ENCODE results near the gene AGAP1. TPM values are rescaled to one million over a fixed set of nuclear protein-coding genes. Genes with fewer than 3 reads are reported as not detected.

Gene AGAP1
- total RNA-seq, 4 donors from 2014 or later, result 13.7 to 18.5 (median 17.1) TPM

DNA sequence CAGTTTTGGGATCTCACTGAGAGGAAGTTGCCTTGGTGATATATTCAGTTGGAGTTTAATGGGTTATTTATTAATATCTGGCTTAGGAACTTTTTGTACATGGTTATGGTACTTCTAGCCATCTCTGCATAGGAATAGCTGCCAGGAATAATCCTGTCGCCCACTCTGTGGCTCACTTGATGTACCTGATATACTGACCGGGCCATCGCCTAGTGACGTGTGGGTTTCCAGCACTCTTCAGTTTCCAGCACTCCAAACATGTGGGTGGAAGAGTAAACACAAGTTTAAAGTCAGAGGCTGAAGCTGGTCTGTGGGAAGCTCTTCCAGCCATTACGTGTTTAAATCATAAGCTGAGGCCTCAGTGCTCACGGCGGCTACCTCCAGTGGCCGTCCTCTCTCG lies 44.3 kb upstream of the AGAP1 start:
- intact Hi-C loops (cut with DNase I; ENCODE audit: low total_unique reads), result loop anchor here (1.0 kb wide), 1 partner anchor 95 kb away; no protein-coding TSS in a partner anchor
- H3K4me3 ChIP-seq (ENCODE audit: low read depth, poor library complexity, severe bottlenecking), result no peak overlapping the region
- TF ChIP-seq POLR2A (IDR thresholded peaks at IDR 0.05) (no peak), CTCF (IDR thresholded peaks at IDR 0.05) (no peak)
- DNase-seq (ENCODE audit: low spot score in 2 of 2), result no peak
- 87 to 91% methylated on average over 9 of the region's 9 CpGs for WGBS, 2 donors

- H3K4me3 ChIP-seq (ENCODE audit: low read depth, poor library complexity, severe bottlenecking), result no peak overlapping the region
- 84 to 97% methylated on average over 3 to 4 of the region's 6 CpGs for WGBS, 2 donors
- no peak for TF ChIP-seq POLR2A (IDR thresholded peaks at IDR 0.05)
- no peak for TF ChIP-seq CTCF (IDR thresholded peaks at IDR 0.05)
- no peak for DNase-seq (ENCODE audit: low spot score in 2 of 2)
- intact Hi-C loops (cut with DNase I; ENCODE audit: low total_unique reads), result no loop called here
These were observed 40.2 kb upstream of the AGAP1 start for GRCh38 chr2:235453605-235454151.

DNA sequence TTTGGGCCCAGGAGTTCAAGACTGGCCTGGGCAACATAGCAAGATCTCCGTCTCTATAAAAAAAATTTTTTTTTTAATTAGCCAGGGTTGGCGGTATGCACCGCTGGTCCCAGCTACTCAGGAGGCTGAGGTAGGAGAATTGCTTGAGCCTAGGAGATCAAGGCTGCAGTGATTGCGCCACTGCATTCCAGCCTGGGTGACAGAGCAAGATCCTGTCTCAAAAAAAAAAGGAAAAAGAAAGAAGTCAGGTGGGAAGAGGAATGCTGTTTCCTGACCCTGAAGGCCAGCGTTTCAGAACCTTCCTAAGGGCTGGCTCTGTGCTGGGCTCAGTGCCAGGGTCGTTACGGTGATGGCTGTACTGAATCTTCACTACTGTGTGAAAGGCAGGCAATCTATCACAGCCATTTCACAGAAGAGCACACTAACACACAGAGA lies 35.0 kb upstream of the AGAP1 start:
- 51 to 55% methylated on average over 7 of the region's 7 CpGs for WGBS, 2 donors
- H3K4me3 ChIP-seq (ENCODE audit: low read depth, poor library complexity, severe bottlenecking), result no peak overlapping the region
- no peak for TF ChIP-seq POLR2A (IDR thresholded peaks at IDR 0.05)
- TF ChIP-seq CTCF (IDR thresholded peaks at IDR 0.05), result no peak
- intact Hi-C loops (cut with DNase I; ENCODE audit: low total_unique reads), result no loop called here
- no peak for DNase-seq (ENCODE audit: low spot score in 2 of 2)

GRCh38 chr2:235460548-235461047 lies 33.2 kb upstream of the AGAP1 start:
- intact Hi-C loops (cut with DNase I; ENCODE audit: low total_unique reads), result no loop called here
- TF ChIP-seq POLR2A (IDR thresholded peaks at IDR 0.05), result no peak
- no peak for TF ChIP-seq CTCF (IDR thresholded peaks at IDR 0.05)
- peak in 1 of 2 donors; percentile 37 for DNase-seq (ENCODE audit: low spot score in 2 of 2)

DNA sequence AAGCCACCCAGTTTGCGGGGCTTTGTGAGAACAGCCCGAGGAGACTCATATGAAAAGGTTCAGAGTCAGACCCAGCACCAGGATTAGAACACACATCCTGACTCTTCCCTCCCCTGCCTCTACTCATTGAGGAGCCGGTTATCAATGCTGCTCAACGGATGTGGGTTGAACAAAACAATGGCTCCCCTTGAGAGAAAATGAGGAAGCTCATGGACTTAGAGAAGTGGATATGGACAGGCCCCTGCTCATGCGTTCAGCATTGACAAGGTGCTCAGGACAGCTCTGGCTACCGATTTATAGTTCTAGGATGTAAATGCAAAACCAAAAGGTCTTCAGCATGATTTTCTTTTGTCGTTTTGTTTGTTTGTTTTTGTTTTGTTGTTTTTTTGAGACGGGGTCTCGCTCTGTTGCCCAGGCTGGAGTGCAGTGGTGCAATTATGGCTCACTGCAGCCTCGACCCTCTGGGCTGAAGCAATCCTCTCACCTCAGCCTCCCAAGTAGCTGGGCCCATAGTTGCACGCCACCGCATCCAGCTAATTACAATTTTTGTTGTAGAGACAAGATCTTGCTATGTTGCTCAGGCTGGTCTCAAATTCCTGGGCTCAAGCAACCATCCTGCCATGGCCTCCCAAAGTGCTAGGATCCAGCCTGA lies 32.0 kb upstream of the AGAP1 start:
- DNase-seq (ENCODE audit: low spot score in 2 of 2), result peak in 1 of 2 donors; percentile 39
- TF ChIP-seq CTCF (IDR thresholded peaks at IDR 0.05), result no peak
- no peak for TF ChIP-seq POLR2A (IDR thresholded peaks at IDR 0.05)
- intact Hi-C loops (cut with DNase I; ENCODE audit: low total_unique reads), result no loop called here
- no peak overlapping the region for H3K4me3 ChIP-seq (ENCODE audit: low read depth, poor library complexity, severe bottlenecking)
- 90 to 93% methylated on average over 12 of the region's 12 CpGs for WGBS, 2 donors

More at GRCh38 chr2:235460548-235461047, 33.2 kb upstream of the AGAP1 start:
- H3K4me3 ChIP-seq (ENCODE audit: low read depth, poor library complexity, severe bottlenecking), result no peak overlapping the region
- 92 to 94% methylated on average over 8 of the region's 8 CpGs for WGBS, 2 donors
